Measurements from ENCODE around the gene GALNT14.

DNA sequence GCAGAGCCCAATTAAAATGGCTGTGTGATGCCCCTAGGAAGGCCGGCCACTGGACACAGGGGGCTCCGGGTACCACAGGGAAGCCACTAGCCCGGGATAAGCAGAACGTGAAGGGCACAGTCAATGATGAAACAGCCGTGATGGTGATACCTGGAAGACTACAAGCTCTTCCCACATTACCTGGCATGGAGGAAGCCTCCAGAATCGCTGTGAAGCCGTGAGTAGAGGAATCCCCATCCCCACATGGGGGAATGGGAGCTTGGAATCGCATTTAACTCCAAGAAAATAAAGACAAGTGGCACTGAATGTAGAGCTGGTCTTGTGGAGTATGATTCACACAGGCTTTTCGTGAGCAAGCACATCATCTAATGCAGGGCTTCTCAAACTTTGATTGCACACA lies 16.1 kb downstream of the GALNT14 start:
- TF ChIP-seq, protein P1, sequence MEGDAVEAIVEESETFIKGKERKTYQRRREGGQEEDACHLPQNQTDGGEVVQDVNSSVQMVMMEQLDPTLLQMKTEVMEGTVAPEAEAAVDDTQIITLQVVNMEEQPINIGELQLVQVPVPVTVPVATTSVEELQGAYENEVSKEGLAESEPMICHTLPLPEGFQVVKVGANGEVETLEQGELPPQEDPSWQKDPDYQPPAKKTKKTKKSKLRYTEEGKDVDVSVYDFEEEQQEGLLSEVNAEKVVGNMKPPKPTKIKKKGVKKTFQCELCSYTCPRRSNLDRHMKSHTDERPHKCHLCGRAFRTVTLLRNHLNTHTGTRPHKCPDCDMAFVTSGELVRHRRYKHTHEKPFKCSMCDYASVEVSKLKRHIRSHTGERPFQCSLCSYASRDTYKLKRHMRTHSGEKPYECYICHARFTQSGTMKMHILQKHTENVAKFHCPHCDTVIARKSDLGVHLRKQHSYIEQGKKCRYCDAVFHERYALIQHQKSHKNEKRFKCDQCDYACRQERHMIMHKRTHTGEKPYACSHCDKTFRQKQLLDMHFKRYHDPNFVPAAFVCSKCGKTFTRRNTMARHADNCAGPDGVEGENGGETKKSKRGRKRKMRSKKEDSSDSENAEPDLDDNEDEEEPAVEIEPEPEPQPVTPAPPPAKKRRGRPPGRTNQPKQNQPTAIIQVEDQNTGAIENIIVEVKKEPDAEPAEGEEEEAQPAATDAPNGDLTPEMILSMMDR (IDR thresholded peaks at IDR 0.05), result no peak
- no peak for TF ChIP-seq POLR2AphosphoS5 (IDR thresholded peaks at IDR 0.05)
- no peak for TF ChIP-seq POLR2A (IDR thresholded peaks at IDR 0.05)
- TF ChIP-seq EP300 (IDR thresholded peaks at IDR 0.05), result no peak

Data from gastroesophageal sphincter (tissue), 3 donors.